SJCRH30 (cell line): Measurements from ENCODE around the gene NR2F6. TPM values are rescaled to one million over a fixed set of nuclear protein-coding genes. Genes with fewer than 3 reads are reported as not detected.

Source experiments
- DNase-seq, 2 experiments: peaks; one replicate each; pipeline ENCODE4 v3.0.0-alpha.2; 2015 to 2020
- H3K27ac ChIP-seq: fragments of 250-450 bp; sonication (Bioruptor Pico); 2 replicates; pipeline ENCODE4 v1.5.1; 2020; ENCODE audit warnings: mild to moderate bottlenecking, moderate library complexity
- H3K27me3 ChIP-seq: fragments of 250-450 bp; sonication (Bioruptor Pico); 2 replicates; pipeline ENCODE4 v1.5.1; 2020; ENCODE audit warnings: mild to moderate bottlenecking, moderate library complexity
- H3K36me3 ChIP-seq: fragments of 250-450 bp; sonication (Bioruptor Pico); 2 replicates; pipeline ENCODE4 v1.5.1; 2020; ENCODE audit warnings: mild to moderate bottlenecking, moderate library complexity
- H3K4me1 ChIP-seq: fragments of 250-450 bp; sonication (Bioruptor Pico); 2 replicates; pipeline ENCODE4 v1.5.1; 2020; ENCODE audit warnings: mild to moderate bottlenecking, moderate library complexity
- H3K4me3 ChIP-seq: fragments of 250-450 bp; sonication (Bioruptor Pico); 2 replicates; pipeline ENCODE4 v1.5.1; 2020; ENCODE audit warnings: mild to moderate bottlenecking, moderate library complexity
- H3K9me3 ChIP-seq: fragments of 250-450 bp; sonication (Bioruptor Pico); replicated peaks from 2 replicates; pipeline ENCODE4 v1.5.1; 2020; ENCODE audit warnings: mild to moderate bottlenecking, moderate library complexity
- total RNA-seq: library from RNA; depleted of rRNA; stranded (reverse); fragments of >200 nt; shearing (Covaris generic); gene quantifications from 2 replicates; pipeline ENCODE4 v1.2.3, GENCODE V29; 2014

The NR2F6 gene
- total RNA-seq, 1 experiment from 2014 or later = 41.0 TPM

GRCh38 chr19:17255150-17255621 is 9.5 kb upstream of the NR2F6 start:
- peak; percentile 64 to 65 for DNase-seq
- H3K27ac ChIP-seq = no peak overlapping the region
- no peaks in the 10 kb centered on the region for H3K36me3 ChIP-seq
- H3K27me3 ChIP-seq = peaks cover 9% of the 10 kb centered on the region; the same call in 1 of the 2 replicates
- H3K9me3 ChIP-seq = peaks cover 15% of the 10 kb centered on the region
- peaks cover 4% of the 10 kb centered on the region; the same call in 1 of the 2 replicates for H3K4me1 ChIP-seq
- no peak overlapping the region for H3K4me3 ChIP-seq

- Histone ChIP-seq H3K36me3 (no peaks in the 10 kb centered on the region), H3K27me3 (peaks cover 9% of the 10 kb centered on the region; the same call in 1 of the 2 replicates), H3K4me1 (peaks cover 8% of the 10 kb centered on the region), H3K27ac (no peak overlapping the region), H3K9me3 (peaks cover 9% of the 10 kb centered on the region), H3K4me3 (no peak overlapping the region)
- no peak for DNase-seq
Observed at GRCh38 chr19:17254636-17255035, 8.9 kb upstream of the NR2F6 start.

- no peaks in the 10 kb centered on the region for H3K36me3 ChIP-seq
- no peak for DNase-seq
- peaks cover 3% of the 10 kb centered on the region; the same call in 1 of the 2 replicates for H3K27me3 ChIP-seq
- peaks cover 34% of the 10 kb centered on the region for H3K4me1 ChIP-seq
- peak overlapping the region; percentile 34; the same call in 1 of the 2 replicates for H3K27ac ChIP-seq
- H3K9me3 ChIP-seq = no peaks in the 10 kb centered on the region
- no peak overlapping the region for H3K4me3 ChIP-seq
Observed at GRCh38 chr19:17249887-17250548, 4.3 kb upstream of the NR2F6 start.

- no peak overlapping the region for H3K4me3 ChIP-seq
- H3K9me3 ChIP-seq = no peaks in the 10 kb centered on the region
- H3K36me3 ChIP-seq = no peaks in the 10 kb centered on the region
- peak; percentile 86 to 90 for DNase-seq
- no peaks in the 10 kb centered on the region for H3K27me3 ChIP-seq
- peaks cover 34% of the 10 kb centered on the region for H3K4me1 ChIP-seq
- H3K27ac ChIP-seq = peak overlapping the region; percentile 34; the same call in 1 of the 2 replicates
Observed at GRCh38 chr19:17248011-17248776, 2.5 kb upstream of the NR2F6 start.

GRCh38 chr19:17246681-17247425 is 1.1 kb upstream of the NR2F6 start:
- peak overlapping the region; percentile 83 for H3K27ac ChIP-seq
- H3K4me1 ChIP-seq = peaks cover 34% of the 10 kb centered on the region
- peak in 1 of 2 experiments; percentile 47 for DNase-seq
- H3K27me3 ChIP-seq = no peaks in the 10 kb centered on the region
- H3K36me3 ChIP-seq = no peaks in the 10 kb centered on the region
- peak overlapping the region; percentile 60 for H3K4me3 ChIP-seq
- H3K9me3 ChIP-seq = no peaks in the 10 kb centered on the region

- Histone ChIP-seq H3K27ac (no peak overlapping the region; the same call in 1 of the 2 replicates), H3K9me3 (no peaks in the 10 kb centered on the region), H3K4me1 (peaks cover 32% of the 10 kb centered on the region), H3K27me3 (no peaks in the 10 kb centered on the region), H3K4me3 (peak overlapping the region; percentile 79), H3K36me3 (peaks cover 3% of the 10 kb centered on the region; the same call in 1 of the 2 replicates)
- DNase-seq = no peak
Observed at GRCh38 chr19:17244618-17245534, 843 bp downstream of the NR2F6 start.

GRCh38 chr19:17243830-17244617 is 1.7 kb downstream of the NR2F6 start:
- Histone ChIP-seq H3K27me3 (no peaks in the 10 kb centered on the region), H3K9me3 (no peaks in the 10 kb centered on the region), H3K4me3 (peak overlapping the region; percentile 79), H3K27ac (no peak overlapping the region; the same call in 1 of the 2 replicates), H3K36me3 (peaks cover 8% of the 10 kb centered on the region; the same call in 1 of the 2 replicates), H3K4me1 (peaks cover 23% of the 10 kb centered on the region)
- DNase-seq = peak; percentile 69 to 76

GRCh38 chr19:17243211-17243829 is 2.4 kb downstream of the NR2F6 start:
- DNase-seq = no peak
- no peak overlapping the region for H3K27ac ChIP-seq
- peak overlapping the region; percentile 79 for H3K4me3 ChIP-seq
- no peaks in the 10 kb centered on the region for H3K27me3 ChIP-seq
- no peaks in the 10 kb centered on the region for H3K9me3 ChIP-seq
- H3K36me3 ChIP-seq = peaks cover 12% of the 10 kb centered on the region
- peaks cover 16% of the 10 kb centered on the region for H3K4me1 ChIP-seq

GRCh38 chr19:17242431-17243208 is 3.1 kb downstream of the NR2F6 start:
- no peaks in the 10 kb centered on the region for H3K27me3 ChIP-seq
- peaks cover 9% of the 10 kb centered on the region for H3K4me1 ChIP-seq
- H3K9me3 ChIP-seq = no peaks in the 10 kb centered on the region
- peaks cover 16% of the 10 kb centered on the region for H3K36me3 ChIP-seq
- no peak overlapping the region for H3K4me3 ChIP-seq
- DNase-seq = no peak
- H3K27ac ChIP-seq = no peak overlapping the region

- Histone ChIP-seq H3K36me3 (peaks cover 23% of the 10 kb centered on the region), H3K27ac (no peak overlapping the region), H3K27me3 (no peaks in the 10 kb centered on the region), H3K4me1 (no peaks in the 10 kb centered on the region), H3K4me3 (no peak overlapping the region), H3K9me3 (no peaks in the 10 kb centered on the region)
- no peak for DNase-seq
Observed at GRCh38 chr19:17240826-17241399, 4.8 kb downstream of the NR2F6 start.

- no peak overlapping the region for H3K4me3 ChIP-seq
- H3K4me1 ChIP-seq = no peaks in the 10 kb centered on the region
- peaks cover 24% of the 10 kb centered on the region for H3K36me3 ChIP-seq
- no peaks in the 10 kb centered on the region for H3K9me3 ChIP-seq
- H3K27me3 ChIP-seq = no peaks in the 10 kb centered on the region
- DNase-seq = no peak
- no peak overlapping the region for H3K27ac ChIP-seq
Observed at GRCh38 chr19:17240062-17240752, 5.5 kb downstream of the NR2F6 start.
